Left ventricle myocardium inferior (tissue), 1 donor: ENCODE results near the gene LYPLA2. TPM values are rescaled to one million over a fixed set of nuclear protein-coding genes. Genes with fewer than 3 reads are reported as not detected.
"Not testable (repeated sequence)": the region's sequence is repeated elsewhere in the genome, so short reads cannot be mapped to it uniquely, and the experiment has no call there.

Experiments used
- DNase-seq: peaks from one replicate; pipeline ENCODE4 v3.0.0-alpha.2; 2020
- H3K27ac ChIP-seq: fragments of 200-600 bp; replicated peaks from 2 replicates; pipeline ENCODE4 v1.8.0; 2021
- H3K27me3 ChIP-seq: fragments of 200-600 bp; 2 replicates; pipeline ENCODE4 v1.8.0; 2021; ENCODE audit warnings: low read depth
- H3K36me3 ChIP-seq: fragments of 200-600 bp; 2 replicates; pipeline ENCODE4 v1.8.0; 2021
- H3K4me1 ChIP-seq: fragments of 200-600 bp; 2 replicates; pipeline ENCODE4 v1.8.0; 2021
- H3K4me3 ChIP-seq: fragments of 200-600 bp; 2 replicates; pipeline ENCODE4 v1.8.0; 2021; ENCODE audit warnings: mild to moderate bottlenecking, moderate library complexity
- H3K9me3 ChIP-seq: fragments of 200-600 bp; replicated peaks from 2 replicates; pipeline ENCODE4 v1.8.0; 2021
- intact Hi-C: fragments of 100-400 bp; cut with micrococcal nuclease; formaldehyde crosslinking; loops from one replicate; pipeline ENCODE4 v1.11.0; 2022
- total RNA-seq: library from RNA; stranded (reverse); fragmentation: NEBNext Ultra II Directional; extraction: Animal tissue kit (Norgen Biotek cat#: 25700); gene quantifications from one replicate; pipeline ENCODE4 v1.2.1, GENCODE V29; 2021
- TF ChIP-seq, protein P1 (sequence below): fragments of 200-600 bp; IDR thresholded peaks from 2 replicates; pipeline ENCODE4 v1.8.0; 2021; ENCODE audit warnings: antibody characterized with exemption, mild to moderate bottlenecking, borderline replicate concordance
- donor health status: DM: no; HTN: yes; CAD: no; lungs with severe emphysema.

Gene LYPLA2
- total RNA-seq, 1 donor from 2014 or later, result 26.2 TPM

DNA sequence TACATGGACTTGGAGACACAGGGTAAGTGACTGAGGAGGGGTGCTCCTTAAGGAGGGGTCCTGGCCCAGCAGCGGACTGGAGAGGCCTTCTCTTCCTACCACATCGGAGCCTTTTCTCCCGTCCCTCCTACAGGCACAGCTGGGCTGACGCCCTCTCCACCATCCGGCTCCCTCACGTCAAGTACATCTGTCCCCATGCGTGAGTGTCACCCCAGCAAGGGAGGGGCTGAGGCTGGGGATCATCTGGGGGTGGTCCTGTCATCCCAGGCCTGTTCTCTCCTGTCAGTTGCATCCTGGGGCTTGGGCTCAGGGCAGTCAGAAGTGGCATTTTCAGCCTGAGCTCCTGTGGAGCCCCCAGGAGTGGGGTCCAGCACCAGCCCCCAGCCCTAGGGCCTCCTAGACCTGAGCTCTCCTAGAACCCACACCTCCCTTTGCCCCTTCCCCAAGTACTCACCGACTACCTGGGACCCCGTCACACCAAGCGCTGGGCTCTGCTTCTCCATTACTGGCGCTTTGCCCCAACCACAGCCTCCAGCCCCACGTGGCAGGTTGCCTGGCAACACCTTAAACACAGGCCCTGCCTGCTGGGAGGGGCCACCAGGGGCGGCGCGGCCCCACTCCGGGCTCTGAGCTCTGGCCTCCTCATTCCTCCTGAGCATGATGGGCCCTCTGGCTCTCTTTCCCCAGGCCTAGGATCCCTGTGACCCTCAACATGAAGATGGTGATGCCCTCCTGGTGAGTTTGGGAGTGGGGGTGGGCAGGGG is 2.3 kb downstream of the LYPLA2 start:
- TF ChIP-seq, protein P1, sequence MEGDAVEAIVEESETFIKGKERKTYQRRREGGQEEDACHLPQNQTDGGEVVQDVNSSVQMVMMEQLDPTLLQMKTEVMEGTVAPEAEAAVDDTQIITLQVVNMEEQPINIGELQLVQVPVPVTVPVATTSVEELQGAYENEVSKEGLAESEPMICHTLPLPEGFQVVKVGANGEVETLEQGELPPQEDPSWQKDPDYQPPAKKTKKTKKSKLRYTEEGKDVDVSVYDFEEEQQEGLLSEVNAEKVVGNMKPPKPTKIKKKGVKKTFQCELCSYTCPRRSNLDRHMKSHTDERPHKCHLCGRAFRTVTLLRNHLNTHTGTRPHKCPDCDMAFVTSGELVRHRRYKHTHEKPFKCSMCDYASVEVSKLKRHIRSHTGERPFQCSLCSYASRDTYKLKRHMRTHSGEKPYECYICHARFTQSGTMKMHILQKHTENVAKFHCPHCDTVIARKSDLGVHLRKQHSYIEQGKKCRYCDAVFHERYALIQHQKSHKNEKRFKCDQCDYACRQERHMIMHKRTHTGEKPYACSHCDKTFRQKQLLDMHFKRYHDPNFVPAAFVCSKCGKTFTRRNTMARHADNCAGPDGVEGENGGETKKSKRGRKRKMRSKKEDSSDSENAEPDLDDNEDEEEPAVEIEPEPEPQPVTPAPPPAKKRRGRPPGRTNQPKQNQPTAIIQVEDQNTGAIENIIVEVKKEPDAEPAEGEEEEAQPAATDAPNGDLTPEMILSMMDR, result no peak
- Histone ChIP-seq H3K27me3 (no peaks in the 10 kb centered on the region), H3K4me1 (peaks cover 41% of the 10 kb centered on the region), H3K4me3 (no peak overlapping the region), H3K36me3 (peaks cover 34% of the 10 kb centered on the region), H3K9me3 (no peaks in the 10 kb centered on the region), H3K27ac (no peak overlapping the region)
- peak; percentile 30 for DNase-seq
- intact Hi-C loops, result no loop called here

DNA sequence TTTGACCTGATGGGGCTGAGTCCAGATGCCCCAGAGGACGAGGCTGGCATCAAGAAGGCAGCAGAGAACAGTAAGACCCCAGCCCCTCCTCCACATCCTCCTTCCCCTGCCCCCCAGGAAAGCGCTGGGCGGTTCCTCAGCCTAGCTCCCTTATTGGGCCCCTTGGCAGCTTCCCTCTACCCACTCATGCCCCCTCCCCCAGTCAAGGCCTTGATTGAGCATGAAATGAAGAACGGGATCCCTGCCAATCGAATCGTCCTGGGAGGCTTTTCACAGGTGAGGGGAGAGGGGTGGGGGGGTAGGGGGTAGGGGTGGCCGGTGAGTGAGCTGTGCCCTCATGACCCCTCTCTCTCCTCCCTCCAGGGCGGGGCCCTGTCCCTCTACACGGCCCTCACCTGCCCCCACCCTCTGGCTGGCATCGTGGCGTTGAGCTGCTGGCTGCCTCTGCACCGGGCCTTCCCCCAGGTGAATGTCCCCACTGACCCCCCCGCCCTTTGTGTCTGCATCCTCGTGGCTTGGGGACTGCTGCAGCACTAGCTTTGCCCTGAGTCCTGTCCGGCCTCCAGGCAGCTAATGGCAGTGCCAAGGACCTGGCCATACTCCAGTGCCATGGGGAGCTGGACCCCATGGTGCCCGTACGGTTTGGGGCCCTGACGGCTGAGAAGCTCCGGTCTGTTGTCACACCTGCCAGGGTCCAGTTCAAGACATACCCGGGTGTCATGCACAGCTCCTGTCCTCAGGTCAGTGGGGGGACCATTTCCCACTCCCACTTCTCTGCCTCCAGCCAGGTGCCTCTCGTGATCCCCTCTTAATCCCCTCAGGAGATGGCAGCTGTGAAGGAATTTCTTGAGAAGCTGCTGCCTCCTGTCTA is 3.2 kb downstream of the LYPLA2 start:
- Histone ChIP-seq H3K9me3 (no peaks in the 10 kb centered on the region), H3K4me1 (peaks cover 50% of the 10 kb centered on the region), H3K27me3 (no peaks in the 10 kb centered on the region), H3K36me3 (peaks cover 27% of the 10 kb centered on the region), H3K4me3 (no peak overlapping the region), H3K27ac (no peak overlapping the region)
- no peak for DNase-seq
- TF ChIP-seq, protein P1, result no peak
- intact Hi-C loops, result no loop called here

DNA sequence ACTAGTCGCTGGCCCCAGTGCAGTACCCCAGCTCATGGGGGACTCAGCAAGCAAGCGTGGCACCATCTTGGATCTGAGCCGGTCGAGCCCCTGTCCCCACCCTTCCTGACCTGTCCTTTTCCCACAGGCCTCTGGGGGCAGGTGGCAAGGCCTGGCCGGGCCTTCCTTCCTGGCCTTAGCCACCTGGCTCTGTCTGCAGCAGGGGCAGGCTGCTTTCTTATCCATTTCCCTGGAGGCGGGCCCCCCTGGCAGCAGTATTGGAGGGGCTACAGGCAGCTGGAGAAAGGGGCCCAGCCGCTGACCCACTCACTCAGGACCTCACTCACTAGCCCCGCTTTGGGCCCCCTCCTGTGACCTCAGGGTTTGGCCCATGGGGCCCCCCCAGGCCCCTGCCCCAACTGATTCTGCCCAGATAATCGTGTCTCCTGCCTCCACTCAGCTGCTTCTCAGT is 3.8 kb downstream of the LYPLA2 start:
- H3K4me3 ChIP-seq, H3K27ac ChIP-seq, H3K9me3 ChIP-seq, intact Hi-C loops, H3K27me3 ChIP-seq, DNase-seq: not testable (repeated sequence)
- Histone ChIP-seq H3K4me1 (peaks cover 56% of the 10 kb centered on the region), H3K36me3 (peaks cover 27% of the 10 kb centered on the region)

DNA sequence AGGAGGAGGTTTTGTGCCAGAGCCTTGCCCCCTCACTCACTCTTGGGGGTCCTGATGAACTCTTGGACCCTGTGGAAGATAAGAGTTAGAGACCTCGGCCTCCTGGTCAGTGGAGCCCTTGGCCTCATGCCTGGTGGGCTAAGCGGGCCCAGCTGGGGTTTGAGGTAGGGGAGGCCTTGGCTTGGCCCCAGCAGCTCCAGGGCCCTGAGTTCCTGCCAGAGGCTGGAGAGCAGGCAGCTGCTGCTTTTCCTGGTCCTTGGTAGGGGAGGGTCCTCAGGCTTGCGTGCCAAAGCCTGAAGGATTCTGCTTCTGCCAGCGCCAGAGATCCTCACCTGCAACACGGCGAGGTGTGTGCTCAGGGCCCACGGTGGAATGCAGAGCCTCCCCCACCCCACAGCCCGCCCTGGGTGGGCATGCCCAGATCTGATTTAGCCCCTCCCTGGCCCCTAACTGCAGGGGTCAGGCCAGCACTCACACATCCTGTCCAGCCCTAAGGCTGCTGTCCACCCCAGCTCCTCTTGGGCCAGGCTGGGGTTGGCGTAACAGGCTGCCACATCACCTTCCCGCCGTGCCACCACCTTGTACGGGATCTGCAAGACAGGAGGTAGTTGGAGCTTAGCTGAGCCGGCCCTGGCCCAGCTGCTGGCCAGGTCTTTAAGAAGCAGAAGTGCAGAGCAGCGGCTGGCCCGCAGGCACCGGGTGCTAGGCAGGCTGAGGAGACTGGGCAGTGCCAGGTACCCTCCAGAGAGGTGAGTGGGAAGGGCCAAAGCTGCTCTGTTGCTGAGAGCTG is 4.9 kb downstream of the LYPLA2 start:
- TF ChIP-seq, protein P1, result no peak
- intact Hi-C loops, result no loop called here

DNA sequence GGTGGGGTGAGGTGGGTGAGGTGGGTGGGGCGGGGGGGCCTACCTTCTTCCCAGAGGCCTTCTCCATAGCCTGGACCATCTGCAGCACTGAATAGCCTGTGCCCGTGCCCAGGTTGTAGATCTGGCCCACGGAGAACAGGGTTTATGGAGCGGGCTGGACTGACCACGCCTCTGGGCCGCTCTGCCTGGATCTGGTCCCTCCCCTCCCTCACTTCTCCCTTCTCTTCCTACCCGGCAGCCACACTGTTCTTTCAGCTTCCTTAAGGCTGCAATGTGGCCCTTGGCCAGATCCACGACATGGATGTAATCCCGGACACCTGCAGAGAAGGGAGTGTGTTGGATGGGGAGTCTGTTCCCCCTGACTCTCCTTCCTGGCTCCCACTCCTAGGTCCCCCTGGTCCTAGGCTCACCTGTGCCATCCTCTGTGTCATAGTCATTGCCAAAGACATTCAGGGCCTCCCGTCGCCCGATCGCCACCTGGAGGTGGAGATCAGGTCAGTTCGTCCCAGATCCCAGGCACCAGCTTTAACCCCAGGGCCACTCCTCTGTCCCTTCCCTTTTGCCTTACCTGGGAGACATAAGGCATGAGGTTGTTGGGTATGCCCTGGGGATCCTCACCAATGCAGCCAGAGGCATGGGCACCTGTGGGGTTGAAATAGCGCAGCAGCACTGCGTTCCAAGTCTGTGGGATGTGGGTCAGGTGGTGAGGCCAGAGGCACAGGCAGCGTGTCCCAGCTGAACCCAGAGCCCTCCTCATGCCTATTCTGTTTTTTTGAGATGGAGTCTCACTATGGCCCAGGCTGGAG is 5.7 kb downstream of the LYPLA2 start:
- H3K27me3 ChIP-seq, result no peaks in the 10 kb centered on the region
- DNase-seq, result no peak
- intact Hi-C loops, result no loop called here
- no peaks in the 10 kb centered on the region for H3K9me3 ChIP-seq
- H3K4me3 ChIP-seq, result no peak overlapping the region
- H3K36me3 ChIP-seq, result peaks cover 27% of the 10 kb centered on the region
- peaks cover 59% of the 10 kb centered on the region for H3K4me1 ChIP-seq
- TF ChIP-seq, protein P1, result no peak
- no peak overlapping the region for H3K27ac ChIP-seq

More for the DNA sequence above, 4.9 kb downstream of the LYPLA2 start:
- H3K27me3 ChIP-seq, result no peaks in the 10 kb centered on the region
- H3K4me3 ChIP-seq, result no peak overlapping the region
- H3K27ac ChIP-seq, result no peak overlapping the region
- peaks cover 27% of the 10 kb centered on the region for H3K36me3 ChIP-seq
- H3K4me1 ChIP-seq, result peaks cover 56% of the 10 kb centered on the region
- no peaks in the 10 kb centered on the region for H3K9me3 ChIP-seq
- DNase-seq, result no peak
